DND-41 (cell line): ENCODE measurements around the gene SEPTIN1.

ENCODE experiments used
- ATAC-seq: fragments of 200-7000 bp; cut with Tn5 transposase; 3 replicates; pipeline ENCODE4 v1.9.1; 2021; ENCODE audit warnings: low read depth; ENCODE audit not compliant: insufficient read depth
- DNase-seq: peaks from one replicate; pipeline ENCODE4 v3.0.0-alpha.2; 2020
- H2AFZ ChIP-seq: 2 replicates; pipeline ENCODE4 v1.6.0; 2012; ENCODE audit warnings: low read depth, low read length
- H3K27ac ChIP-seq: 2 replicates; pipeline ENCODE4 v1.5.1; 2012; ENCODE audit warnings: low read length, inconsistent platforms
- H3K27me3 ChIP-seq: fragments of 200-600 bp; sonication (generic); 2 replicates; pipeline ENCODE4 v1.6.0; 2012; ENCODE audit warnings: low read length, mild to moderate bottlenecking, inconsistent platforms; ENCODE audit not compliant: insufficient read depth, poor library complexity
- H3K36me3 ChIP-seq: 2 replicates; pipeline ENCODE4 v1.5.1; 2012; ENCODE audit warnings: low read length, inconsistent platforms; ENCODE audit not compliant: insufficient read depth
- H3K4me1 ChIP-seq: 2 replicates; pipeline ENCODE4 v1.5.1; 2012; ENCODE audit warnings: mild to moderate bottlenecking, low read length; ENCODE audit not compliant: insufficient read depth
- H3K4me2 ChIP-seq: 2 replicates; pipeline ENCODE4 v1.6.0; 2012; ENCODE audit warnings: mild to moderate bottlenecking, moderate library complexity, low read length, inconsistent platforms; ENCODE audit not compliant: insufficient read depth
- H3K4me3 ChIP-seq, 2 experiments: fragments of 200-600 bp in 1 of 2; shearing (Covaris generic) in 1 of 2; 2 replicates each; pipeline ENCODE4 v1.5.1; 2012 to 2016; ENCODE audit warnings: inconsistent platforms in 2 of 2, low read length in 2 of 2, mild to moderate bottlenecking in 2 of 2, low read depth in 1 of 2, moderate library complexity in 1 of 2
- H3K79me2 ChIP-seq: 2 replicates; pipeline ENCODE4 v1.6.0; 2012; ENCODE audit warnings: low read length, inconsistent platforms; ENCODE audit not compliant: insufficient read depth
- H3K9ac ChIP-seq: 2 replicates; pipeline ENCODE4 v1.6.0; 2012; ENCODE audit warnings: low read depth, mild to moderate bottlenecking, inconsistent platforms, low read length, moderate library complexity
- H3K9me3 ChIP-seq: 2 replicates; pipeline ENCODE4 v1.5.1; 2012; ENCODE audit warnings: low read length, moderate library complexity, mild to moderate bottlenecking, inconsistent platforms; ENCODE audit not compliant: insufficient read depth, severe bottlenecking
- H4K20me1 ChIP-seq: 2 replicates; pipeline ENCODE4 v1.6.0; 2012; ENCODE audit warnings: low read length; ENCODE audit not compliant: insufficient read depth
- CTCF ChIP-seq: IDR thresholded peaks from 2 replicates; pipeline ENCODE4 v1.5.1; 2012; ENCODE audit warnings: borderline replicate concordance, low read length, moderate library complexity, mild to moderate bottlenecking; ENCODE audit not compliant: poor library complexity, severe bottlenecking; ENCODE audit errors: extremely low read depth
- EZH2 ChIP-seq: IDR thresholded peaks from 3 replicates; pipeline ENCODE4 v1.6.1; 2012; ENCODE audit warnings: borderline replicate concordance, low read depth, mild to moderate bottlenecking, moderate library complexity, low read length, inconsistent platforms; ENCODE audit not compliant: severe bottlenecking

Gene SEPTIN1

GRCh38 chr16:30369938-30370455 lies 12.4 kb downstream of the SEPTIN1 start:
- ATAC-seq (no peak), DNase-seq (no peak)
- H3K4me3 ChIP-seq = peak overlapping the region; percentile 73 to 76; a peak in 3 of 4 replicates
- peaks cover 50% of the 10 kb centered on the region for H3K79me2 ChIP-seq
- no peaks in the 10 kb centered on the region for H3K9me3 ChIP-seq
- peak overlapping the region; percentile 46 for H3K27ac ChIP-seq
- H2AFZ ChIP-seq = peak overlapping the region; percentile 15; the same call in 1 of the 2 replicates
- H3K4me2 ChIP-seq = peak overlapping the region; percentile 86
- H3K4me1 ChIP-seq = peaks cover 51% of the 10 kb centered on the region
- no peak for TF ChIP-seq EZH2
- TF ChIP-seq CTCF = peak; percentile 36
- peak overlapping the region; percentile 77 for H3K9ac ChIP-seq
- H3K27me3 ChIP-seq = no peaks in the 10 kb centered on the region
- H3K36me3 ChIP-seq = peaks cover 27% of the 10 kb centered on the region
- peaks cover 28% of the 10 kb centered on the region for H4K20me1 ChIP-seq

DNA sequence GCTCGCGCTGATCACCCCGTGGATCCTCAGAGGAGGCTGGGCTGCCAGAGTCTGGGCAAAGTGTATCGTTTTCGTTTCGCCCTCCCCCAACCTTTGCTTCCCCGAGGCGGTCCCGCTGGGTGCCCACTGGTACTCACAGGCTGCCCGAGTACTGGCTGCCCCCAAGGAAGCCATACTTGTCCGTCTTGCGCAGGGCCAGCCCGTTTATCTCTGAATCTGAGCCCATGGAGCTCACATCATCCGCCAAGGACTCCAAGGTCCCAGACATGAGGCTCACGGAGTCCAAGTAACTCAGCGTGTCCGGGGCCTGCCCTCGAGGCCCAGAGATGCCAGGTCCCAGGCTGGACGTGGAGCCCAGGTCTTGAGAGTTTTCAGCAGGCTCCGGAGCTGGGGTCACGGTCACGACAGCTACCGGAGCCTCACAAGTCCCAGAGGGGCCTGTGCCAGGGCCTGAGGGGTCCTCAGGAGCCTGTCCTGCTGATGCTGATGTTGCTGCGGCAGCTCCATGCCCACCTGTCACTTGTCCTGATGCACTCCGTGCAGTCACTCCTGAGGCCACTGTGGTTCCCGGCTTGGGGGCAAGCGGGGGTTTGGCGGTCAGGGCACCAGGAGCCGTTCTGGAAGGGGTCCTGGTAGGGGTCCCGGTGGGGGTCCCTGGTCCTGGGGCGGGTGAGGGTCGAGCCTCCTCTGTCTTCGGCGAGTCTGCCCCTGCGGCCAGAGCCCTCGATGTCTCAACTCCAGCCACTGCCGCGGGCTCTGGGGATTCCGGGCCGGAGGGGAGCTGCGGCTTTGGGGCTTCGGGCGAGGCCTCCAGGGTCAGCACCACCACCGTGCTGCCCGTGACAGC lies 13.0 kb downstream of the SEPTIN1 start:
- H3K4me2 ChIP-seq = peak overlapping the region; percentile 86
- H3K79me2 ChIP-seq = peaks cover 57% of the 10 kb centered on the region
- peak overlapping the region; percentile 15 for H2AFZ ChIP-seq
- no peak for ATAC-seq
- no peaks in the 10 kb centered on the region for H3K27me3 ChIP-seq
- TF ChIP-seq EZH2 (no peak), CTCF (no peak)
- peak overlapping the region; percentile 73 to 76 for H3K4me3 ChIP-seq
- no peaks in the 10 kb centered on the region for H3K9me3 ChIP-seq
- peak overlapping the region; percentile 46 for H3K27ac ChIP-seq
- peak overlapping the region; percentile 77 for H3K9ac ChIP-seq
- H3K4me1 ChIP-seq = peaks cover 51% of the 10 kb centered on the region
- peaks cover 34% of the 10 kb centered on the region for H3K36me3 ChIP-seq
- DNase-seq = peak; percentile 36
- H4K20me1 ChIP-seq = peaks cover 30% of the 10 kb centered on the region

GRCh38 chr16:30368792-30369090 lies 13.6 kb downstream of the SEPTIN1 start:
- H2AFZ ChIP-seq = no peak overlapping the region; the same call in 1 of the 2 replicates
- peak overlapping the region; percentile 73 to 76 for H3K4me3 ChIP-seq
- no peak for TF ChIP-seq EZH2
- no peak for TF ChIP-seq CTCF
- DNase-seq (no peak), ATAC-seq (no peak)
- peaks cover 51% of the 10 kb centered on the region for H3K4me1 ChIP-seq
- H3K9ac ChIP-seq = peak overlapping the region; percentile 77
- peaks cover 62% of the 10 kb centered on the region for H3K79me2 ChIP-seq
- H3K36me3 ChIP-seq = peaks cover 36% of the 10 kb centered on the region
- H3K9me3 ChIP-seq = no peaks in the 10 kb centered on the region
- H4K20me1 ChIP-seq = peaks cover 30% of the 10 kb centered on the region
- H3K27me3 ChIP-seq = no peaks in the 10 kb centered on the region
- peak overlapping the region; percentile 86 for H3K4me2 ChIP-seq
- peak overlapping the region; percentile 46 for H3K27ac ChIP-seq
